BLaER1 treated with 17β-estradiol and CSF1 and Interleukin-3, amounts not matched to agents 10 nM and 100 nM (cell line): ENCODE measurements around the gene CIB1.

Experiments used
- H3K27ac ChIP-seq, 11 experiments: shearing (Covaris generic); formaldehyde crosslinking; 2 replicates each; pipeline ENCODE4 v1.8.1; 2022
- H3K27me3 ChIP-seq, 11 experiments: shearing (Covaris generic); formaldehyde crosslinking; 2 replicates each; pipeline ENCODE4 v1.8.1; 2022
- H3K36me3 ChIP-seq, 11 experiments: shearing (Covaris generic); formaldehyde crosslinking; 2 replicates each; pipeline ENCODE4 v1.8.1; 2022
- H3K4me1 ChIP-seq, 10 experiments: shearing (Covaris generic); formaldehyde crosslinking; 2 replicates each; pipeline ENCODE4 v1.8.1; 2022
- H3K4me2 ChIP-seq, 11 experiments: shearing (Covaris generic); formaldehyde crosslinking; 2 replicates each; pipeline ENCODE4 v1.8.1; 2022
- H3K4me3 ChIP-seq, 10 experiments: shearing (Covaris generic); formaldehyde crosslinking; 2 replicates each; pipeline ENCODE4 v1.8.1; 2022
- H3K9ac ChIP-seq, 11 experiments: shearing (Covaris generic); formaldehyde crosslinking; 2 replicates each; pipeline ENCODE4 v1.8.1; 2022
- H3K9me3 ChIP-seq, 11 experiments: shearing (Covaris generic); formaldehyde crosslinking; replicated peaks in 1 of 11; 2 replicates each; pipeline ENCODE4 v1.8.1; 2022
- H4K20me1 ChIP-seq, 11 experiments: shearing (Covaris generic); formaldehyde crosslinking; 2 replicates each; pipeline ENCODE4 v1.8.1; 2022
- Cebpa-rat ChIP-seq, 11 experiments: shearing (Covaris generic); IDR thresholded peaks; 2 replicates each; pipeline ENCODE4 v1.8.1; 2022

The CIB1 gene

DNA sequence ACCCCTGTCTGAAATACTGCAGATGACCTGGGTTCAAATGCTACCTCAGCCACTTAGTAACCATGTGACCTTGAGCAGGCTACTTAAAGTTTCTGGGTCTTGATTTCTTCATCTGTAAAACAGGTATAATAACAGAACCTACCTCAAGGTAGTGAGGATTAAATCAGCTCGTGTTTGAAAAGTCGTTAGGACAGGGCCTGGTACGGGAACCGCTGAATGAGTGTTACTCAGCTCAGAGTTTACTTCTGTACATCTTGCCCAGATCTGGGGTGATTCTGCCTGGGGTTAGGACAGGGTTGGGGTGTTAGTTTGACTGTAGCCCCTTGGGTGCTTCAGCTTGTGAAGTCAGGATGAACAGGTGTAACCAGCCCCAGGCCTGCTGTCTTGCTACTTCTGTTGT, 30.8 kb downstream of the CIB1 start:
- TF ChIP-seq Cebpa-rat (IDR thresholded peaks at IDR 0.05), result no peak
- Histone ChIP-seq H3K27me3 (no peaks in the 10 kb centered on the region; a peak in 1 of 22 replicates), H3K4me1 (peaks cover 58 to 79% (median 65%) of the 10 kb centered on the region in 10 experiments), H3K36me3 (peaks cover 10 to 53% (median 22%) of the 10 kb centered on the region in 11 experiments; a peak in 18 of 22 replicates), H3K4me3 (peak overlapping the region in 2 of 10 experiments; percentile 90 to 96; a peak in 3 of 20 replicates), H3K4me2 (peak overlapping the region; percentile 93 to 100 (median 99)), H3K9ac (peak overlapping the region in 3 of 11 experiments; percentile 86 to 89 (median 87); a peak in 2 of 22 replicates), H3K27ac (no peak overlapping the region), H4K20me1 (peaks cover 20 to 90% (median 51%) of the 10 kb centered on the region in 11 experiments; a peak in 19 of 22 replicates), H3K9me3 (no peaks in the 10 kb centered on the region)

DNA sequence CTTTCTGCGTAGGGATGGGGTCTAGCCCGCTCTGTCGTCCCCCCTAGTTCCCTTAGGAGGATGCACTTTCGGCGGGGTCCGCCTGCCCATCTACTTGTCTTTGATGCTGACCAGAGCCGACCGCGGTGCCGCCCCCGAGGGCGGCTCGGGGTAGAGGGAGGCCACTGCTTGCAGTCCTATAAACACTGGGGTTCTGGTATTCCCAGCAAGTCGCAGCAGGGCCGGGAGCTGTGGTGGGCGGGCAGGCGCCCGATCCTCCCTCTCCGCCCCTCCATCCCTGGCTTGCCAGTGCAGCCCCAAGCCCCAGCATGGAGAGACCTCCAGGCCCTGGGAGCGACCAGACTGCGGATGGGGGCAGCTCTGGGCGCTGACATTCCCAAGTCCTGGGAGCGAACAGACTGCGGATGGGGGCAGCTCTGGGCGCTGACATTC, 31.8 kb downstream of the CIB1 start:
- peak overlapping the region in 10 of 11 experiments; percentile 70 to 84 (median 80); a peak in 19 of 22 replicates for H3K27ac ChIP-seq
- peaks cover 20 to 84% (median 49%) of the 10 kb centered on the region in 11 experiments; a peak in 19 of 22 replicates for H4K20me1 ChIP-seq
- H3K4me1 ChIP-seq, result peaks cover 58 to 78% (median 65%) of the 10 kb centered on the region in 10 experiments
- H3K9me3 ChIP-seq, result no peaks in the 10 kb centered on the region
- H3K36me3 ChIP-seq, result peaks cover 2 to 49% (median 16%) of the 10 kb centered on the region in 11 experiments; a peak in 17 of 22 replicates
- peak overlapping the region; percentile 93 to 100 (median 99) for H3K4me2 ChIP-seq
- no peaks in the 10 kb centered on the region; a peak in 1 of 22 replicates for H3K27me3 ChIP-seq
- TF ChIP-seq Cebpa-rat (IDR thresholded peaks at IDR 0.05), result no peak
- H3K4me3 ChIP-seq, result peak overlapping the region; percentile 90 to 98 (median 94)
- H3K9ac ChIP-seq, result peak overlapping the region; percentile 82 to 89 (median 86)

DNA sequence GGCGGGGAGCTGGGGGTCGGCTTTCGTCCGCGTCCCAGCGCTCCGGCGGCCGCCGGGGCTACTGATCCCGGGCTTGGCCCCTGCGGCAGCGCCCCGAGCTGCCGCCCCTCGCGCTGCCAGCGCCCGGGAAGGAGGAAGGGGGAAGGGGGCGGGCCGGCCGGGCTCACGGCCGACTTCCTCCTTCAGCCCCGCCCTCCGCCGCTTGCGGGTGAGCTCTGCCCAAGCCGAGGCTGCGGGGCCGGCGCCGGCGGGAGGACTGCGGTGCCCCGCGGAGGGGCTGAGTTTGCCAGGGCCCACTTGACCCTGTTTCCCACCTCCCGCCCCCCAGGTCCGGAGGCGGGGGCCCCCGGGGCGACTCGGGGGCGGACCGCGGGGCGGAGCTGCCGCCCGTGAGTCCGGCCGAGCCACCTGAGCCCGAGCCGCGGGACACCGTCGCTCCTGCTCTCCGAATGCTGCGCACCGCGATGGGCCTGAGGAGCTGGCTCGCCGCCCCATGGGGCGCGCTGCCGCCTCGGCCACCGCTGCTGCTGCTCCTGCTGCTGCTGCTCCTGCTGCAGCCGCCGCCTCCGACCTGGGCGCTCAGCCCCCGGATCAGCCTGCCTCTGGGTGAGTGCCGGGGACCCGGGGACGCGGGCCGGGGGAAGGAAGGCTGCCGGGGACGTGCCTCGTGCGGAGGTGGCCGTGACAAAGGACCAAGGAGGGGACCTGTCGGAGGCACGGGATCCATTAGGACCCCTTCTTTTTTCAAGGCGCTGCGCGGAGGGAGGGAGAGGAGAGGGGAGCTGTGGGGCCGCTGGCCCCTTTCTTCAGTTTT, 32.4 kb downstream of the CIB1 start, which contains the start of gene SEMA4B:
Gene SEMA4B, plus strand, starts transcription at position 201 of the 814 bp plus-strand sequence. Its CDS starts 249 bp downstream, at position 450.
- Histone ChIP-seq H3K4me3 (peak within 1 kb of the TSS; percentile 90 to 98 (median 94)), H3K4me2 (peak within 1 kb of the TSS; percentile 93 to 100 (median 99)), H3K9ac (peak within 1 kb of the TSS; percentile 82 to 89 (median 86)), H3K27ac (peak within 1 kb of the TSS; percentile 51 to 84 (median 79)), H3K36me3 (peaks cover 0 to 49% (median 10%) of the 10 kb centered on the region in 11 experiments; a peak in 17 of 22 replicates), H3K9me3 (no peaks in the 10 kb centered on the region), H4K20me1 (peaks cover 20 to 82% (median 48%) of the 10 kb centered on the region in 11 experiments; a peak in 19 of 22 replicates), H3K27me3 (no peaks in the 10 kb centered on the region; a peak in 1 of 22 replicates), H3K4me1 (peaks cover 54 to 76% (median 60%) of the 10 kb centered on the region in 10 experiments)
- TF ChIP-seq Cebpa-rat (IDR thresholded peaks at IDR 0.05), result no peak

DNA sequence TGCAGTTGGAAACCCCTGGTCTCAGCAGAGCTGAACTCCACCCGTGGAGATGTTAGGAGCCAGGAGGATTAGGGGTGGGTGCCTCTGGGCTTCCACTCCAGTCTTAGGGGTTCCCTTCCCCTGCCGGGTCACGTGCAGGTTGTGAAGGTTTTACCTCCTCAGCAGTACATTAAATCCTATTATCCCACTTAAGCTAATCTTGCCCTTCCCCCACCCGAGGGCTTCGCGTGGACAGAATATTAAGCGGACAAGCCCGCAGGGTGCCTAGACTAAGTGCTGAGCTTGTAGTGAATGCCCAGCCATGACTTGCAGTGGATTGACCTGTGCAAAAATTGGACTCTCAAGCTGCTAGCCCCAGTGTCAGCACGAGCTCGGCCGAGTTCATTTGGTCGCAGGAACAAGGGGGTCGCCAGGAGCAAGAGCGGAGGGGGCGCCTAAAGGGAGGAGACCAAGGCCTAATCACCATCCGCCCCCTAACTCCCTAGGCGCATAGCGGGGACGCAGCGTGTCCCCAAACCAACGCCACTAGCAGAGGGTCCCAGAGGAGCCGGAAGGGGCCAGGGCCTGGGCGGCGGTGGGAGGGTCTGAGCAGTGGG, 33.1 kb downstream of the CIB1 start:
- H3K9me3 ChIP-seq, result no peaks in the 10 kb centered on the region
- peaks cover 0 to 49% (median 8%) of the 10 kb centered on the region in 11 experiments; a peak in 11 of 22 replicates for H3K36me3 ChIP-seq
- H3K4me3 ChIP-seq, result peak overlapping the region; percentile 90 to 98 (median 94)
- H3K27ac ChIP-seq, result peak overlapping the region; percentile 51 to 84 (median 79); a peak in 21 of 22 replicates
- H3K4me2 ChIP-seq, result peak overlapping the region; percentile 93 to 100 (median 99)
- peak overlapping the region; percentile 82 to 89 (median 86) for H3K9ac ChIP-seq
- peaks cover 47 to 76% (median 54%) of the 10 kb centered on the region in 10 experiments for H3K4me1 ChIP-seq
- H4K20me1 ChIP-seq, result peaks cover 20 to 82% (median 41%) of the 10 kb centered on the region in 11 experiments; a peak in 19 of 22 replicates
- no peaks in the 10 kb centered on the region; a peak in 1 of 22 replicates for H3K27me3 ChIP-seq
- TF ChIP-seq Cebpa-rat (IDR thresholded peaks at IDR 0.05), result no peak

DNA sequence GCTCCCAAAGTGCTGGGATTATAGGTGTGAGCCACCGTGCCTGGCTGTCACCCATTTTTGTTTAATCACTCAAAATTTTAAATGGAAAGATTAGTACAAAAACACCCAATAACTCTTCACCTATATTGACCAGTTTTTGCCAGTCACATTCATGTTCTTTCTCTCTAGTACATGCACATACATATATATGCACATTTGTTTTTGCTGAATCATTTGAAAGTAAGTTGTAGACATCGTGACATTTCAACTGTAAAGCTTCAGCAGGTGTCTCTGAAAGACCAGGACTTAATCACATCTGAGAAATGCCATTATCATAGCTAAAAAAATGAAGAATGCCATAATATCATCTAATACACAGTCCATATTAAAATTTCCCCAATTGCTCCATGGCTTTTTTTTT, 39.1 kb downstream of the CIB1 start:
- no peak overlapping the region for H3K4me3 ChIP-seq
- H3K4me2 ChIP-seq, result peak overlapping the region in 10 of 11 experiments; percentile 86 to 98 (median 94); a peak in 17 of 22 replicates
- peak overlapping the region in 3 of 11 experiments; percentile 94 to 98 (median 95); a peak in 2 of 22 replicates for H3K27ac ChIP-seq
- H3K36me3 ChIP-seq, result peaks cover 0 to 28% (median 0%) of the 10 kb centered on the region in 11 experiments; a peak in 9 of 22 replicates
- no peak for TF ChIP-seq Cebpa-rat (IDR thresholded peaks at IDR 0.05)
- H3K27me3 ChIP-seq, result no peaks in the 10 kb centered on the region
- H3K9me3 ChIP-seq, result no peaks in the 10 kb centered on the region
- H3K9ac ChIP-seq, result no peak overlapping the region
- H3K4me1 ChIP-seq, result peaks cover 60 to 83% (median 62%) of the 10 kb centered on the region in 10 experiments
- peaks cover 0 to 87% (median 0%) of the 10 kb centered on the region in 11 experiments; a peak in 6 of 22 replicates for H4K20me1 ChIP-seq

DNA sequence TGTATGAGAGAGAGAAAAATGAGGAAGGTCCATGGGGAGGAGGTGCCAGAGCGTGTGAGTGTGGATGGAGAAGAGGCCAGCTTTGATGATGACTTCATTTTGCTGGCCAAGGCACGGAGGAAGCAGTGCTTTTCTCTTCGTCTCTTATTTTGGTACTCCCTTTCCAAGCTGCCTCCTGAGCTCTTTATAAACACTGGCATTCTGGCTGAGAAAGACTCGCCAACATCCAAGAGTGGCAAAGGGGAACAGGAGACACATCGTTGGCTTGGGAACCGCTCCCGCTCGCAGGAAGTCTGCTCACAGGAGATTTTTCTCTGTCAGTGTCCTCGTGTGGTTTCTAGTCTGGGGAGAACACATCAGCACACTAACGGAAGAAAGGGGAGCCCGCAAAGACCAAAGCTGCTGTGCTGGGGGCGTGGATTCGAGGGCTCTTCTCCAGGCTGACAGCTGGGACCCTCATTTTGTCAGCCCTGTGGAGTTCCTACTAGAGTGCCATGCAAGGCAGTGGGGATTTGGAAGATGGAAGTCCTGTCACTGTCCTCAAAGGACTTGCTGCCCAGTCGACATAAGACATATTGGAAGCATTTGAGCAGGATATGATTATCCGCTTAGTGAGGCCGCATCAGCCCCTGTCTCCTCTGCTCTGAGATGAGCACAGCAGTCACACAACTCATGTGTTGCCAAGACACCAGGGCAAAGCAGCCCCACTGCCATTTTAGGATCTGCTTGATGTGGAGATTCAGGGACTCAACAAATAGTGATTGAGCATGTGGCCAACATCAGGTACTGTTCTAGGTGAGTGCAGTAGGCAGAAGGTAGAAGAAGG, 40.6 kb downstream of the CIB1 start:
- Histone ChIP-seq H3K9me3 (no peaks in the 10 kb centered on the region), H3K36me3 (peaks cover 0 to 28% (median 0%) of the 10 kb centered on the region in 11 experiments; a peak in 9 of 22 replicates), H3K27me3 (no peaks in the 10 kb centered on the region), H3K4me2 (peak overlapping the region; percentile 81 to 98 (median 94)), H3K4me1 (peaks cover 74 to 84% (median 76%) of the 10 kb centered on the region in 10 experiments), H4K20me1 (peaks cover 0 to 79% (median 0%) of the 10 kb centered on the region in 11 experiments; a peak in 4 of 22 replicates), H3K27ac (peak overlapping the region; percentile 37 to 98 (median 90); a peak in 21 of 22 replicates), H3K4me3 (peak overlapping the region in 9 of 10 experiments; percentile 3 to 61 (median 39); a peak in 14 of 20 replicates), H3K9ac (peak overlapping the region; percentile 48 to 90 (median 78); a peak in 21 of 22 replicates)
- no peak for TF ChIP-seq Cebpa-rat (IDR thresholded peaks at IDR 0.05)

DNA sequence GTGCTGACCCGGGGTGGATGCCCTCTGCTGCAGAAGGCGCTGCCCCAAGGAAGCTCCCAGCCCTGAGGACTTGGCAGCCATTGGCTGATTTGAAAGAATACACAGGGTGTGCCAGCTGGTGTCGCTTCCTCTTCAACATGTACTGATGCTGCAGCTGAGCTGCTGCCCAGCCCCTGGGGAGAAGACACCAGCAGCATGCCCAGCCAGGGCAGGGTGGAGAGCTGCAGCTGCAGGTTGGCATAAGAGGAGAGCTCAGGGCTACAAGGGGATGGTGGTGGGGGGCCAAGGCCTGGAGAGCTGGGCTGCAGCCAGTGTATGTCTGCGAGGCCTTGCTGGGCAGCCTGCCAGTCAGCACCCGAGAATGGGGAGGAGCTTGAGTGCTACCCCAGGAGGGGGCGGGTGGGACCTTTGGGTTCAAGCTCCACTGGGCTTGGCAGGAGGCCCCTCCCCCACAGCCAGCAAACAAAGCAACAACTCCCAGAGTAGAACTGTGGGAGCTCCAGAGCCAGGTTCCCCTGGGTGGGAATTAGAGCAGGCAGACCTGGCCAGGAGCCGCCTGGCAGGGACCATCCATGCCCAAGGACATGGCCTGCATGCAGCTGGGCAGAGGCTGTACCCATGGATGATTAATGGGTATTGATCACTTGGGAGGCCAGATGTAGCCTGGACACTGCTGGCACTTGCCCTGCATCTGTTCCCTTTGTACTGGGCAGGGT, 41.8 kb downstream of the CIB1 start:
- Histone ChIP-seq H3K4me3 (peak overlapping the region in 9 of 10 experiments; percentile 19 to 61 (median 48); a peak in 16 of 20 replicates), H3K4me2 (peak overlapping the region; percentile 81 to 98 (median 94)), H3K4me1 (peaks cover 86 to 94% (median 88%) of the 10 kb centered on the region in 10 experiments), H3K27ac (peak overlapping the region; percentile 44 to 98 (median 90); a peak in 21 of 22 replicates), H3K36me3 (peaks cover 0 to 25% (median 0%) of the 10 kb centered on the region in 11 experiments; a peak in 9 of 22 replicates), H3K9ac (peak overlapping the region in 10 of 11 experiments; percentile 66 to 90 (median 80); a peak in 20 of 22 replicates), H4K20me1 (peaks cover 0 to 72% (median 0%) of the 10 kb centered on the region in 11 experiments; a peak in 4 of 22 replicates), H3K27me3 (no peaks in the 10 kb centered on the region), H3K9me3 (no peaks in the 10 kb centered on the region)
- TF ChIP-seq Cebpa-rat (IDR thresholded peaks at IDR 0.05), result no peak
